Measurements from ENCODE around the gene SLC37A3. TPM values are rescaled to one million over a fixed set of nuclear protein-coding genes. Genes with fewer than 3 reads are reported as not detected.

Gene SLC37A3
- total RNA-seq, 1 experiment from 2014 or later, result 57.8 TPM

- intact Hi-C loops (cut with micrococcal nuclease; ENCODE audit: unreplicated experiment), result no loop called here
These were observed 39.8 kb downstream of the SLC37A3 start for GRCh38 chr7:140358412-140359051.

DNA sequence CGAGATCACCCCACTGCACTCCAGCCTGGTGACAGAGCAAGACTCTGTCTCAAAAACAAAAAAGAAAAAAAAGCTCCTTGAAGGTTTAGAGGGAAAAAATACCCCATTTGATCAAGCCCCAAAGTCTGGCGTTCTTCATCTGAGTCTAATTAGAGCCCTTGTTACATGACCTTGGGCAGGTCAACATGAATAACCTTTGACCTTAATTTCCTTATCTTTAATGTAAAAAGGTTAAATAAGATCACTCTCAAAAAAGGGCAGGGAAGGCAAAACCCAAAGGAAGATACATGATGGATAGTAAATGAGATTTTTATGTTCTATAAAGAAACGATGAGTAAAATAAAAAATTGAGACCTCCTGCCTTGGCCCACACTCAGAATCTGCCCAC, 40.3 kb downstream of the SLC37A3 start:
- in situ Hi-C loops (cut with HindIII; ENCODE audit: low pct_unique_long_range_greater_than_20kb, low sequenced_read_pairs) (no loop called here), intact Hi-C loops (cut with micrococcal nuclease; ENCODE audit: unreplicated experiment) (no loop called here)
- ATAC-seq (no peak), DNase-seq (ENCODE audit: low read depth, low spot score) (no peak)
- no peaks in the 10 kb centered on the region for H3K4me1 ChIP-seq (ENCODE audit: control insufficient read depth, insufficient read depth, low read length)
- no peaks in the 10 kb centered on the region for H3K27me3 ChIP-seq (ENCODE audit: control insufficient read depth, insufficient read depth, low read length)
- H3K36me3 ChIP-seq (ENCODE audit: control insufficient read depth, insufficient read depth, low read length), result peaks cover 7% of the 10 kb centered on the region; the same call in 1 of the 2 replicates
- no peak overlapping the region for H3K27ac ChIP-seq (ENCODE audit: low read length)
- CTCF ChIA-PET, result no interaction called here
- BruUV-seq (replicated peaks), result no TSS peak
- no peaks in the 10 kb centered on the region for H3K9me3 ChIP-seq (ENCODE audit: control insufficient read depth, insufficient read depth, low read depth, low read length)
- H3K4me3 ChIP-seq (ENCODE audit: low read depth in 2 of 2, low read length in 2 of 2), result no peak overlapping the region
- POLR2A ChIA-PET, result no interaction called here
- TF ChIP-seq POLR2AphosphoS5 (IDR thresholded peaks at IDR 0.05; ENCODE audit: low read depth, low read length) (no peak), TCF7L2 (IDR thresholded peaks at IDR 0.05; ENCODE audit: low read depth, low read length) (no peak), SIN3A (IDR thresholded peaks at IDR 0.05; ENCODE audit: borderline replicate concordance, insufficient read depth, low read depth, low read length) (no peak), REST (IDR thresholded peaks at IDR 0.05; ENCODE audit: insufficient read depth in 1 of 2, low read depth in 2 of 2, low read length in 1 of 2) (no peak)
- TF ChIP-seq, protein P1, sequence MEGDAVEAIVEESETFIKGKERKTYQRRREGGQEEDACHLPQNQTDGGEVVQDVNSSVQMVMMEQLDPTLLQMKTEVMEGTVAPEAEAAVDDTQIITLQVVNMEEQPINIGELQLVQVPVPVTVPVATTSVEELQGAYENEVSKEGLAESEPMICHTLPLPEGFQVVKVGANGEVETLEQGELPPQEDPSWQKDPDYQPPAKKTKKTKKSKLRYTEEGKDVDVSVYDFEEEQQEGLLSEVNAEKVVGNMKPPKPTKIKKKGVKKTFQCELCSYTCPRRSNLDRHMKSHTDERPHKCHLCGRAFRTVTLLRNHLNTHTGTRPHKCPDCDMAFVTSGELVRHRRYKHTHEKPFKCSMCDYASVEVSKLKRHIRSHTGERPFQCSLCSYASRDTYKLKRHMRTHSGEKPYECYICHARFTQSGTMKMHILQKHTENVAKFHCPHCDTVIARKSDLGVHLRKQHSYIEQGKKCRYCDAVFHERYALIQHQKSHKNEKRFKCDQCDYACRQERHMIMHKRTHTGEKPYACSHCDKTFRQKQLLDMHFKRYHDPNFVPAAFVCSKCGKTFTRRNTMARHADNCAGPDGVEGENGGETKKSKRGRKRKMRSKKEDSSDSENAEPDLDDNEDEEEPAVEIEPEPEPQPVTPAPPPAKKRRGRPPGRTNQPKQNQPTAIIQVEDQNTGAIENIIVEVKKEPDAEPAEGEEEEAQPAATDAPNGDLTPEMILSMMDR (IDR thresholded peaks at IDR 0.05), result no peak

More at GRCh38 chr7:140358412-140359051, 39.8 kb downstream of the SLC37A3 start:
- CTCF ChIA-PET, result no interaction called here
- no peaks in the 10 kb centered on the region for H3K27me3 ChIP-seq (ENCODE audit: control insufficient read depth, insufficient read depth, low read length)
- DNase-seq (ENCODE audit: low read depth, low spot score) (no peak), ATAC-seq (no peak)
- no TSS peak for BruUV-seq (replicated peaks)
- H3K36me3 ChIP-seq (ENCODE audit: control insufficient read depth, insufficient read depth, low read length), result peaks cover 5% of the 10 kb centered on the region; the same call in 1 of the 2 replicates
- POLR2A ChIA-PET, result no interaction called here
- H3K4me1 ChIP-seq (ENCODE audit: control insufficient read depth, insufficient read depth, low read length), result no peaks in the 10 kb centered on the region
- H3K9me3 ChIP-seq (ENCODE audit: control insufficient read depth, insufficient read depth, low read depth, low read length), result no peaks in the 10 kb centered on the region
- H3K4me3 ChIP-seq (ENCODE audit: low read depth in 2 of 2, low read length in 2 of 2), result no peak overlapping the region
- in situ Hi-C loops (cut with HindIII; ENCODE audit: low pct_unique_long_range_greater_than_20kb, low sequenced_read_pairs), result no loop called here
- TF ChIP-seq POLR2AphosphoS5 (IDR thresholded peaks at IDR 0.05; ENCODE audit: low read depth, low read length) (no peak), REST (IDR thresholded peaks at IDR 0.05; ENCODE audit: insufficient read depth in 1 of 2, low read depth in 2 of 2, low read length in 1 of 2) (no peak), TCF7L2 (IDR thresholded peaks at IDR 0.05; ENCODE audit: low read depth, low read length) (no peak), SIN3A (IDR thresholded peaks at IDR 0.05; ENCODE audit: borderline replicate concordance, insufficient read depth, low read depth, low read length) (no peak)
- TF ChIP-seq, protein P1 (IDR thresholded peaks at IDR 0.05), result no peak
- no peak overlapping the region for H3K27ac ChIP-seq (ENCODE audit: low read length)
